Keratinocyte (primary cell): ENCODE measurements around the gene PDZRN3.

ENCODE experiments used
- EZH2 ChIP-seq: IDR thresholded peaks from one replicate; pipeline ENCODE4 v1.6.1; 2012; ENCODE audit warnings: inconsistent platforms, mild to moderate bottlenecking, low read length, moderate library complexity
- TF ChIP-seq, protein P1 (sequence below), 3 experiments: IDR thresholded peaks in 1 of 3; conservative IDR thresholded peaks in 1 of 3; optimal IDR thresholded peaks in 1 of 3; 2 replicates in 2 of 3; 3 replicates in 1 of 3; pipeline versions ENCODE3 to v1.5.1; 2011; ENCODE audit warnings: low read length in 3 of 3, mild to moderate bottlenecking in 3 of 3, moderate library complexity in 2 of 3, control low read depth in 1 of 3, inconsistent platforms in 1 of 3; ENCODE audit not compliant: insufficient read depth in 2 of 3; ENCODE audit errors: extremely low read depth in 1 of 3

DNA sequence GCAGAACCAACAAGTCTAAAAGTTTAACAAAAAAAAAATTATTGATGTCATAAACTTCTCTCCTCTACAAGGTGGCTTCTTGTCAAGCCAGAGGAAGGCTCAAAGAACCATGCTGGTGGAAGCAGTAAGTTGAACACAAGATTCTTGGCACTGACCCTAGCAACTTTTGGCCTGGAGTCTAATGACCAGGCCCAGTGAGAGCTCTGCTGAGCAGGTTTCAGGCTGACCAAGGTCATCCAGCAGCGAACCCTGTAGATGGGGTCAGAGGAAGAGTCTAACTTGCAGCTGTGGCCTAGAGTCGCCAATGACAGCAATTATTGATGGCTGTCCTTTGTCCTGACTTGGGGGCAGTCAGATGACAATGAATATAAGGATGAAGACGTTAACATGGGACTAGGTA, 43.1 kb upstream of the PDZRN3 start:
- TF ChIP-seq, protein P1, sequence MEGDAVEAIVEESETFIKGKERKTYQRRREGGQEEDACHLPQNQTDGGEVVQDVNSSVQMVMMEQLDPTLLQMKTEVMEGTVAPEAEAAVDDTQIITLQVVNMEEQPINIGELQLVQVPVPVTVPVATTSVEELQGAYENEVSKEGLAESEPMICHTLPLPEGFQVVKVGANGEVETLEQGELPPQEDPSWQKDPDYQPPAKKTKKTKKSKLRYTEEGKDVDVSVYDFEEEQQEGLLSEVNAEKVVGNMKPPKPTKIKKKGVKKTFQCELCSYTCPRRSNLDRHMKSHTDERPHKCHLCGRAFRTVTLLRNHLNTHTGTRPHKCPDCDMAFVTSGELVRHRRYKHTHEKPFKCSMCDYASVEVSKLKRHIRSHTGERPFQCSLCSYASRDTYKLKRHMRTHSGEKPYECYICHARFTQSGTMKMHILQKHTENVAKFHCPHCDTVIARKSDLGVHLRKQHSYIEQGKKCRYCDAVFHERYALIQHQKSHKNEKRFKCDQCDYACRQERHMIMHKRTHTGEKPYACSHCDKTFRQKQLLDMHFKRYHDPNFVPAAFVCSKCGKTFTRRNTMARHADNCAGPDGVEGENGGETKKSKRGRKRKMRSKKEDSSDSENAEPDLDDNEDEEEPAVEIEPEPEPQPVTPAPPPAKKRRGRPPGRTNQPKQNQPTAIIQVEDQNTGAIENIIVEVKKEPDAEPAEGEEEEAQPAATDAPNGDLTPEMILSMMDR (optimal IDR thresholded peaks at IDR 0.05 in 1 of 3, IDR thresholded peaks at IDR 0.05 in 1 of 3, conservative IDR thresholded peaks at IDR 0.05 in 1 of 3; ENCODE audit: extremely low read depth in 1 of 3, insufficient read depth in 2 of 3, low read length in 3 of 3): no peak
- TF ChIP-seq EZH2: no peak
